HepG2 (cell line): ENCODE results near the gene RILP. TPM values are rescaled to one million over a fixed set of nuclear protein-coding genes. Genes with fewer than 3 reads are reported as not detected.

Experiments
- ATAC-seq: fragments of 200-7000 bp; cut with Tn5 transposase; 3 replicates; pipeline ENCODE4 v1.9.1; 2020; ENCODE audit warnings: mild to moderate bottlenecking, moderate library complexity
- BruUV-seq: library from RNA; stranded (reverse); fragments of 400-500 nt; replicated peaks from 2 replicates; lab custom pipeline; 2021; lab: Mats Ljungman, UMichigan
- CTCF ChIA-PET: fragments of 300-600 bp; formaldehyde crosslinking; extraction: SDS; loops from one replicate; lab custom pipeline; 2021; ENCODE audit warnings: low total read pairs, inconsistent platforms, low intra/inter-chr PET ratio; lab: Yijun Ruan, JAX
- POLR2A ChIA-PET: fragments of 350-600 bp; sonication (Branson Sonifier 250); formaldehyde crosslinking; loops from one replicate; lab custom pipeline; 2020; ENCODE audit warnings: antibody characterized with exemption, inconsistent platforms; lab: Yijun Ruan, JAX
- DNase-seq: peaks from one replicate; pipeline ENCODE4 v3.0.0-alpha.2; 2015; ENCODE audit warnings: low spot score
- FAIRE-seq: peaks from 3 replicates; lab custom pipeline; 2011; peaks lifted over from hg19 to GRCh38; lab: Jason Lieb, UNC
- H2AFZ ChIP-seq: one replicate; pipeline ENCODE4 v1.6.1; 2011; ENCODE audit warnings: low read length, inconsistent platforms
- H3K27ac ChIP-seq: fragments of 300-600 bp; 3 replicates; pipeline ENCODE4 v1.8.0; 2011; ENCODE audit warnings: mixed run types, mild to moderate bottlenecking, mixed read lengths, low read length, inconsistent platforms; ENCODE audit not compliant: insufficient read depth; ENCODE audit errors: extremely low read length
- H3K27me3 ChIP-seq, 2 experiments: fragments of 200-600 bp in 1 of 2; 2 replicates in 1 of 2; 3 replicates in 1 of 2; pipeline versions ENCODE4 v1.6.0 to v1.8.0; 2011; ENCODE audit warnings: low read length in 2 of 2, mild to moderate bottlenecking in 2 of 2, moderate library complexity in 2 of 2, inconsistent platforms in 1 of 2; ENCODE audit not compliant: insufficient read depth in 2 of 2, control insufficient read depth in 1 of 2
- H3K36me3 ChIP-seq, 2 experiments: fragments of 200-600 bp in 1 of 2; replicated peaks in 1 of 2; 2 replicates in 1 of 2; 3 replicates in 1 of 2; pipeline versions ENCODE4 v1.5.1 to v1.8.0; 2011; ENCODE audit warnings: low read length in 2 of 2, inconsistent platforms in 1 of 2; ENCODE audit not compliant: insufficient read depth in 2 of 2, control insufficient read depth in 1 of 2
- H3K4me1 ChIP-seq: 2 replicates; pipeline ENCODE4 v1.5.1; 2012; ENCODE audit warnings: low read length, inconsistent platforms; ENCODE audit not compliant: insufficient read depth
- H3K4me2 ChIP-seq: 2 replicates; pipeline ENCODE4 v1.6.0; 2011; ENCODE audit warnings: low read depth, low read length, inconsistent platforms
- H3K4me3 ChIP-seq, 3 experiments: fragments of 200-600 bp in 1 of 3; sonication (generic), shearing (Covaris generic) in 1 of 3; replicated peaks in 1 of 3; 2 replicates each; pipeline ENCODE4 v1.5.1; 2011 to 2016; ENCODE audit warnings: low read length in 3 of 3, inconsistent platforms in 2 of 3, low read depth in 2 of 3, mild to moderate bottlenecking in 2 of 3, control low read depth in 1 of 3, mixed read lengths in 1 of 3; ENCODE audit not compliant: insufficient read depth in 1 of 3
- H3K79me2 ChIP-seq: one replicate; pipeline ENCODE4 v1.6.1; 2011; ENCODE audit warnings: low read length, inconsistent platforms; ENCODE audit not compliant: insufficient read depth
- H3K9ac ChIP-seq: 2 replicates; pipeline ENCODE4 v1.6.0; 2011; ENCODE audit warnings: mild to moderate bottlenecking, low read depth, low read length, inconsistent platforms; ENCODE audit not compliant: insufficient read depth
- H3K9me3 ChIP-seq: 2 replicates; pipeline ENCODE4 v1.5.1; 2012; ENCODE audit warnings: mild to moderate bottlenecking, low read length
- H4K20me1 ChIP-seq: 2 replicates; pipeline ENCODE4 v1.6.0; 2011; ENCODE audit warnings: inconsistent platforms, mild to moderate bottlenecking, low read length, moderate library complexity; ENCODE audit not compliant: insufficient read depth
- HNRNPK ChIP-seq: fragments of 200-400 bp; formaldehyde crosslinking; IDR thresholded peaks from 2 replicates; pipeline ENCODE4 v1.6.1; 2018; ENCODE audit warnings: low read length, low read depth, moderate library complexity, mild to moderate bottlenecking; ENCODE audit not compliant: poor library complexity, severe bottlenecking
- HOXA5 ChIP-seq: sonication (generic); formaldehyde crosslinking; IDR thresholded peaks from 2 replicates; pipeline ENCODE4 v1.4.0; 2020; ENCODE audit warnings: missing genetic modification reagents
- JUN ChIP-seq: sonication (generic); formaldehyde crosslinking; IDR thresholded peaks from 2 replicates; pipeline ENCODE4 v1.4.0; 2020; ENCODE audit warnings: mild to moderate bottlenecking, missing genetic modification reagents
- MAX ChIP-seq: IDR thresholded peaks from 2 replicates; pipeline ENCODE4 v1.6.1; 2012; ENCODE audit warnings: inconsistent platforms
- PCBP1 ChIP-seq: fragments of 200-400 bp; formaldehyde crosslinking; IDR thresholded peaks from 2 replicates; pipeline ENCODE4 v1.6.1; 2017; ENCODE audit warnings: mild to moderate bottlenecking, low read depth, low read length, borderline replicate concordance
- TAF15 ChIP-seq: fragments of 200-400 bp; formaldehyde crosslinking; IDR thresholded peaks from one replicate; pipeline ENCODE4 v1.6.1; 2018; ENCODE audit warnings: mild to moderate bottlenecking, low read depth, low read length; ENCODE audit not compliant: poor library complexity, severe bottlenecking
- ZNF143 ChIP-seq: sonication (generic); formaldehyde crosslinking; IDR thresholded peaks from 2 replicates; pipeline ENCODE4 v1.4.0; 2020; ENCODE audit warnings: missing genetic modification reagents
- ZNF354B ChIP-seq: sonication (generic); formaldehyde crosslinking; IDR thresholded peaks from 2 replicates; pipeline ENCODE4 v1.8.0; 2022; ENCODE audit warnings: mild to moderate bottlenecking, missing genetic modification reagents
- WGBS: methylation state at CpG from one replicate; pipeline ENCODE4 v1.1.6; 2017; ENCODE audit warnings: low lambda C conversion rate; 5-methylcytosine and 5-hydroxymethylcytosine counted together
- in situ Hi-C: cut with HindIII; loops from 2 replicates; pipeline ENCODE4 v1.10.0; 2017; ENCODE audit warnings: low pct_unique_long_range_greater_than_20kb; ENCODE audit not compliant: extremely low pct_ligation_motif_present
- intact Hi-C: fragments of 100-400 bp; cut with micrococcal nuclease; formaldehyde crosslinking; loops from one replicate; pipeline ENCODE4 v1.10.0; 2022; ENCODE audit not compliant: unreplicated experiment
- polyA plus RNA-seq, 8 experiments: library from polyadenylated mRNA; depleted of rRNA in 3 of 8; stranded (reverse) in 7 of 8; unstranded in 1 of 8; fragments of >200 nt; fragmentation: Illumina TruSeq in 4 of 8; extraction: Trizol in 4 of 8; gene quantifications; 2 replicates each; pipeline versions ENCODE4 v1.2.1 to v1.2.3, GENCODE V29; 2011 to 2016; ENCODE audit warnings: low read depth in 4 of 8, missing spikeins in 1 of 8, mixed read lengths in 1 of 8; ENCODE audit not compliant: insufficient read depth in 1 of 8
- total RNA-seq, 5 experiments: library from RNA; depleted of rRNA; stranded (reverse); fragments of >200 nt; fragmentation: Illumina TruSeq; extraction: Trizol; gene quantifications; 2 replicates each; pipeline ENCODE4 v1.2.3, GENCODE V29; 2016; ENCODE audit warnings: low read depth in 1 of 5
- TF ChIP-seq, protein P1 (sequence below): IDR thresholded peaks from 2 replicates; pipeline ENCODE4 v1.6.1; 2018; ENCODE audit warnings: missing genetic modification reagents, mild to moderate bottlenecking, missing compliant biosample characterization

The RILP gene
- total and polyA plus RNA-seq, 2 of the 13 experiments (the other 11 are each of a cell fraction or from before 2014, with no cell fraction given), result 6.6 to 8.1 TPM

DNA sequence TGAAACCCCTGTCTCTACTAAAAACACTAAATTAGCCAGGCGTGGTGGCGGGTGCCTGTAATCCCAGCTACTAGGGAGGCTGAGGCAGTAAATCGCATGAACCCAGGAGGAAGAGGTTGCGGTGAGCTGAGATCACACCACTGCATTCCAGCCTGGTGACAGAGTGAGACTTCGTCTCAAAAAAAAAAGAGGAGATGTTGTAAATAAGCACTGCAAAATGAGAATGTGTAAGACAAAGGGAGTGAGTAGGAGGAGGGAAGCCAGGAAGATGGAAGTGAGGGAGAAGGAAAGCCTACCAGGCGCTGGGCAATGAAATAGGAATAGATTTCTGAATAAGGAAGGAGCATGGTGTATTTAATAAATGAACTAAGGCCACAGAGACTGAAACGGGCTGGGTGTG is 43.7 kb upstream of the RILP start (continued):
- TF ChIP-seq, protein P1, sequence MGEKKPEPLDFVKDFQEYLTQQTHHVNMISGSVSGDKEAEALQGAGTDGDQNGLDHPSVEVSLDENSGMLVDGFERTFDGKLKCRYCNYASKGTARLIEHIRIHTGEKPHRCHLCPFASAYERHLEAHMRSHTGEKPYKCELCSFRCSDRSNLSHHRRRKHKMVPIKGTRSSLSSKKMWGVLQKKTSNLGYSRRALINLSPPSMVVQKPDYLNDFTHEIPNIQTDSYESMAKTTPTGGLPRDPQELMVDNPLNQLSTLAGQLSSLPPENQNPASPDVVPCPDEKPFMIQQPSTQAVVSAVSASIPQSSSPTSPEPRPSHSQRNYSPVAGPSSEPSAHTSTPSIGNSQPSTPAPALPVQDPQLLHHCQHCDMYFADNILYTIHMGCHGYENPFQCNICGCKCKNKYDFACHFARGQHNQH (CRISPR knock-in tag), result no peak

DNA sequence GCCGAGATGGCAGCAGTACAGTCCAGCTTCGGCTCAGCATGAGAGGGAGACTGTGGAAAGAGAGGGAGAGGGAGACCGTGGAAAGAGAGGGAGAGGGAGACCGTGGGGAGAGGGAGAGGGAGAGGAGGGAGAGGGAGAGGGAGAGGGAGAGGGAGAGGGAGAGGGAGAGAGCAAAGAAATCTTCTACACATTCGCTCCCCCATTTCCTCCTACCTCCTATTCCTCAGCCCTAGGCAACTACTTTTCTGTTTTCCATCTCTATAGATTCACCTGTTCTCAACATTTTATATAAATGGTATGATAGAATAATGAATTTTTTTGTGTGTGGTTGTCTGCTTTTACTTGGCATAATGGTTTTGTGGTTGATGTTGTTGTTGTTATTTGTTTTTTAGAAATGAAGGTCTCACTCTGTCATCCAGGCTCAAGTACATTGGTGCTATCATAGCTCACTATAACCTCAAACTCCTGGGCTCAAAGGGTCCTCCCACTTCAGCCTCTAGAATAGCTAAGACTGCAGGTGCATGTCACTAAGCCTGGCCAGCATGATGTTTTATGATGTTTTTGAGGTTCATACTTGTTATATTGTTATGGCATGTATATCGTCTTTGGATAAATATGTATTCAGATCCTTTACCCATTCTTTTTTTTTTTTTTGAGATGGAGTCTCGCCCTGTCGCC is 41.0 kb upstream of the RILP start:
- Histone ChIP-seq H3K79me2 (no peaks in the 10 kb centered on the region), H3K27ac (no peak overlapping the region), H3K4me2 (no peak overlapping the region), H3K9me3 (no peaks in the 10 kb centered on the region), H3K36me3 (no peaks in the 10 kb centered on the region), H4K20me1 (no peaks in the 10 kb centered on the region), H3K4me3 (no peak overlapping the region), H3K9ac (no peak overlapping the region), H2AFZ (no peak overlapping the region), H3K4me1 (no peaks in the 10 kb centered on the region; the same call in 1 of the 2 replicates), H3K27me3 (0 out of 5 replicates have a peak, but pooled peaks cover 0 to 1% of the 10 kb centered on the region in 2 experiments)
- ChIA-PET CTCF (no interaction called here), POLR2A (no interaction called here)
- intact Hi-C loops (no loop called here), in situ Hi-C loops (no loop called here)
- no peak for FAIRE-seq
- 60% methylated on average over 8 of the region's 8 CpGs for WGBS
- no peak for DNase-seq
- ATAC-seq, result no peak
- BruUV-seq, result no TSS peak
- no peak for TF ChIP-seq TAF15
- no peak for TF ChIP-seq JUN (CRISPR knock-in tag)
- no peak for TF ChIP-seq ZNF143 (CRISPR knock-in tag)
- TF ChIP-seq MAX, result no peak
- TF ChIP-seq PCBP1, result 0 out of 2 replicates have a peak, but pooled peaks have one; percentile 60
- TF ChIP-seq ZNF354B (CRISPR knock-in tag), result no peak
- peak; percentile 92 for TF ChIP-seq HNRNPK
- no peak for TF ChIP-seq HOXA5 (CRISPR knock-in tag)
